Measurements from ENCODE around the gene AURKA.

AURKA gene

DNA sequence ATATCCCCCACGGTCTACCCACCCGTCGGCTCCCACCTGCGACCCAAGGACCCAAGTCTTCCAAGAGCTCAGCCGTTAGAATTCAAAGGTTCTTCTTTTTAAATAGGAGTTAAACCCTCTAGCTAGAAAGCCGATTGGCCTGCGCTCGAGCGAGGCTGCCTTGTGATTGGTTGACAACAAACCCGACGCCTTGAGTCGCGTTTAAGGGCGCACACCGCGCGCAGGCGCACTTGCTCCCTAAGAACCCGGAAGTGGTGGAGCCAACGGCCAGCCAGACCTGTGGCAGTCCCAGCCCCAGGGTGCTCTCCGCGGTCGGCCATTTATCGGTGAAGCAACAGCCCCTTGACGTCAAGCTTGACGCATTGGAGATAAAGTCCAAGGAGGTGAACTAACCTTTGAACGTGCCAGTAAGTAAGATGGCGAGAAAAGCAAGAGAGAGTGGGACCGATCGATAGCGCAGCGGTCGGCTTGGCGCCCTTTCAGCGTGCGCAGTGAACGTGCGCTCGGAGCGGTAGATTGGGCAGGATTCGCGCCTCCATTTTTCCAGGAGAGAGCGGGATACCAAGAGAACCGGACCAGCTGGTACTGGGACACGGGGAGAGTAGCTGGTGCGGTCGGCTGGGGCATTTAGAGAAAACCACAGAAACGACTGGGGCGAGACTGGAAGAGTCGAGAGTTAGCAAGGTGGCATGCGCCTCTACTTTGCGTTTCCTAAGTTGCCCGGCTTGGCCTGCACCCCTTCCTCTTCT, at the start of gene AURKA, which contains the start of gene CSTF1:
AURKA (minus strand) TSS at position 84 of the 749 bp plus-strand sequence. CDS start 4,018 bp downstream, outside the sequence.
CSTF1 (plus strand) TSS at position 514 of the 749 bp plus-strand sequence. CDS start 2,908 bp downstream, outside the sequence.
- peak; percentile 56 for TF ChIP-seq GATA2 (IDR thresholded peaks at IDR 0.05; ENCODE audit: low read depth, low read length)
- TF ChIP-seq GATA3 (IDR thresholded peaks at IDR 0.05; ENCODE audit: low read depth, low read length): no peak

DNA sequence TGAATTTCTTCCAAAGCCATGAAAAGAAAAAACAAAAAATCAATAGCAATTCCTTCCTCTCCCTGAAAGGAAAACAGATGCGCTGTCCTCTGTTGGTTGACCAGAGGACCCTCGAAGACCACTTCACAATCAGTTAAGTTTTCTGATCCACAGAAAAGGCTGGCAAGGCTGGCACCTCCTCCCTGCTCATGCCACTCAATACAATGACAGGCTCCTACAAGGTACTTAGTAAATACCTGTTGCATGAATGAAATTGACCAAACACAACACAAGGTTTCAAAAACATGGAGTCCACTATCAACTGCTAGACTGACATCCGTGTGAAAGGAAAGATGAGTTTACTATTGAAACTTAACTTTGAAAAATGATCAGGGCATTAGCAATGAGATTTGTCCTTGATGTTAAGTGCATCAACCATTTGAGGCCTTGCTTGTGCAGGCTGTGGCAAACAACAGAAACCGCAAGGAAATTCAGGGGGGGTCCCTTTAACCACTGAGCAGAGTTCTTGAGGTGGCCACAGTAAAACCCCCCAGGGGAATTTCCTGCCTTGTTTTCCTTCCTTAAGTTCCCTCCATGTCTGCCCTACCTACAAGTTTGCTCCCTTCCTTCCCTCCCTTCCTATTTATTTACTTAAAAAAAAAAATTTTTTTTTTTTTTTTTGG, 48.5 kb upstream of the AURKA start:
- no peak for TF ChIP-seq GATA3 (IDR thresholded peaks at IDR 0.05; ENCODE audit: low read depth, low read length)
- no peak for TF ChIP-seq GATA2 (IDR thresholded peaks at IDR 0.05; ENCODE audit: low read depth, low read length)

DNA sequence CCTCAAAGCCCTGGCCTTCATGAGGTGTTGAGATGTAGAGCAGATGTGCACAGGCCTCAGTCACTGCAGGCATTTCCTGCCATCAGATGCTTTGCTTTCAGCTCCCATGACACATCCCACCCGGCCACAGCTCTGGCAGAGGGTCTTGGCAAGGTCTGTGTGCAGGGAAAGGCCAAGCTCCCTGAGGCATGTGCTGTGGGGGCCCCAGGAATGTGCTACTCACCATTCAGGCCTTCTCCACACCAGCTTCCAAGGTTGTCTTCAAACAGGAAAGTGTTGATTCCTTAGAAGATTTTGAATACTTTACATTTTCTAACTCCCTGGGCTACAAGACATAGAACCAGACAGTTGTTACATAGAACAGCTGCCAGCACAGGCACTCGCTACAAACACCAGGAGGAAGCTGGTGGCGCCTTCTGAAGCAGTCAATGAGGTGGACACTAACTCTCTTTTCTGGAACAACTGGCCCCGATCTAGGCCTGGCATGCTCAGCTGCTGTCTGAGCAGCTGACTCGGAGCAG, 47.8 kb upstream of the AURKA start:
- TF ChIP-seq GATA3 (IDR thresholded peaks at IDR 0.05; ENCODE audit: low read depth, low read length) (no peak), GATA2 (IDR thresholded peaks at IDR 0.05; ENCODE audit: low read depth, low read length) (no peak)

DNA sequence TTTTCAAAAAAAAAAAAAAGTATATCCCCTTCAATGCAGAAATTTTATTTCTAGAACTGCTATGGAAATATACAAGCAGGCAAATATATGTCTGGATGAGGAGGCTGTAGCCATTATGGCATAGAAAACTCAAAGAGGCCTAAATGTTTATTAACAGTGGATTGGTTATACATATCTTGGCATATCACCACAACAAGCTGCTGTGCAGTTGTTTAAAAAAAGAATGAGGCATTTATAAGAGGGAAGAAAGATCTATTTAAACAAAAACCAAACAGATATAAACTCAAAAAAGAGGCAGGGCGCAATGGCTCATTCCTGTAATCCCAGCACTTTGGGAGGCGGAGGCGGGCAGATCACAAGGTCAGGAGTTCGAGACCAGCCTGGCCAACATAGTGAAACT, 46.3 kb upstream of the AURKA start:
- TF ChIP-seq GATA2 (IDR thresholded peaks at IDR 0.05; ENCODE audit: low read depth, low read length) (no peak), GATA3 (IDR thresholded peaks at IDR 0.05; ENCODE audit: low read depth, low read length) (no peak)

DNA sequence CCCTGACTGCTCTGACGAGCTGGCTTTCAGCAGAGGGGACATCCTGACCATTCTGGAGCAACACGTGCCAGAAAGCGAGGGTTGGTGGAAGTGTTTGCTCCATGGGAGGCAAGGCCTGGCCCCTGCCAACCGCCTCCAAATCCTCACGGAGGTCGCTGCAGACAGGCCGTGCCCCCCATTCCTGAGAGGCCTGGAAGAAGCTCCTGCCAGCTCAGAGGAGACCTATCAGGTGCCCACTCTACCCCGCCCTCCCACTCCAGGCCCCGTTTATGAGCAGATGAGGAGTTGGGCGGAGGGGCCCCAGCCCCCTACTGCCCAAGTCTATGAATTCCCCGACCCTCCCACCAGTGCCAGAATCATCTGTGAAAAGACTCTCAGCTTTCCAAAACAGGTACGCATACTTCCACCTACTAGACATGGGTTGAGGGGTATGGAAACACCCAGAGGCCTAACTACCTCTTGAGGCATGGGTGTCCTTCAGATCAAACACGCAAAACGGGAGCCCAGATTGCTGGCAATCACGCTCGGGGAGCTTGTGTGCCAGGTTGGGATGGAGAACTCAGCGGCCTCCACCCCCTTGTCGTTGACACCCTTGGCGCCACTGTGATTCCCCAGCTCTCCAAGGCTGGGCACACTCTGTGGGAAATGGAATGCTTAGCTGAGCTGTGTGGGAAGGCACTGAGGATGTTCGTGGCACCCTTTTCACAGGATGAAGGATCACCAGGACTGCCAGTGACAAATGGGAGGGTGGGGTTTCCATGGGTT, 45.4 kb upstream of the AURKA start:
- TF ChIP-seq GATA3 (IDR thresholded peaks at IDR 0.05; ENCODE audit: low read depth, low read length): no peak

DNA sequence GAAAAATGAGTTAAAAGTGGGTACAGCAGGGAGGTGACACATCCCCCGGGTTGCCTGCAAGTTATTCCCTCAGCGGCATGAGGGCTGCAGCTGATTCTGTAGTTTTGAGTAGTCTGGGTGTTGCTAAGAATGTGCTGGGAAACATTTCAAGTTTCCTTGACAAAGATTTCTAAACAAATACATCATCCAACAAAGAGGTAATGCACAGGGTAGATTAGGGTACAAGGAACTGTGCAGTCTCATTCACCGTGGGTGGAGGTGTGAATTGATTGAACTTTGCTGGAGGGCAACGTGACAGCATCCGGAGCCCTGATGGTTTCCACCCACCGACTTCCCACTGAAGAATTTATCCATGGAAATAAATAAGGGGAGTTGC, 41.9 kb upstream of the AURKA start:
- TF ChIP-seq GATA2 (IDR thresholded peaks at IDR 0.05; ENCODE audit: low read depth, low read length) (no peak), GATA3 (IDR thresholded peaks at IDR 0.05; ENCODE audit: low read depth, low read length) (no peak)

DNA sequence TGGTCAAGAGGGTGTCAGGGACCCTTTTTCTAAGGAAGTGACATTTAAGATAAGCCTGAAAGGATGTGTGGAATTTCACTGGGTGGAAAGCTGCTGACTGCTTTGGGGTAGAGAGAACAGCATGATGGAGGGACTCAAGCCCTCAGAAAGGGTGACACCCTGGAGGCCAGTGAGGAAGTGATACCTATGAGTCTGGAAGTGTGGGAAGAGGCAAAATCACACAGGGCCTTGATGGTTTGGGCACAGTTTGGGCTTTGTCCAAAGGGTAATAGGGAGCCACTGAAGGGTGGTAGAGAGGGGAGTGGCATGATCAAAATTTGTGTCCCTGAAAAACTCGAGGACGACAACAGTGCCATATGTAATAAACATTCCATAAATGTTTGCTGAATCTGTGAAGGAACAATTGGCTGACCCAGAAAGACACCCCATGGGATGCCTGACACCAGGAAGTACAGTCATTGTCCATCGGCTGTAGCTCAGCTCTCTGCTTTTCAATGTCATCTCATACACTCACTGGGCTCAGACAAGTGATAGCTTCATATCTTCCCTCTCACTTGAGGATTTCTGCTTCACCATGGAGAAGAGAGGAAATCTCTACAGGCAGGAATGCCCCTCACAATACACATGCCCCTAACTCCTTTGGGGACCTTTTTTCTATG, 41.3 kb upstream of the AURKA start:
- no peak for TF ChIP-seq GATA2 (IDR thresholded peaks at IDR 0.05; ENCODE audit: low read depth, low read length)
- no peak for TF ChIP-seq GATA3 (IDR thresholded peaks at IDR 0.05; ENCODE audit: low read depth, low read length)

DNA sequence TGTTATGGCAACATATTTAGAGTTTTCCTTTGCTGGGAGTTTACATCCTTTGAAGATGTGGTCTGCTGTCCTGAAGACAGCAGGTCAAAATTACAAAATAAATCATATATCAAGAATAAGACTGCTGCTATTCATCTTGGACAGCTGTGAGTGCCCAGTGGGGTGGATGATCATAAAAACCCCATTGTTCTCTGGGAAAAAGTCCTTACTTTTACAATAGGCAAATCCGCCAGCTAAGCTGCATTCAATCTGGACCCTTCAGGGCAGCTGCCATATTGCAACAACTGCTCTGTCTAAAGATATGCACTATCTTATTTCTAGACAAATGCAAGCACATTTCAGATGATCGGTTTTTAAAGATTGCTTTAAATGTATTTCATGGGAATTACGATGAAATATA, 39.5 kb upstream of the AURKA start:
- no peak for TF ChIP-seq GATA2 (IDR thresholded peaks at IDR 0.05; ENCODE audit: low read depth, low read length)
- no peak for TF ChIP-seq GATA3 (IDR thresholded peaks at IDR 0.05; ENCODE audit: low read depth, low read length)

DNA sequence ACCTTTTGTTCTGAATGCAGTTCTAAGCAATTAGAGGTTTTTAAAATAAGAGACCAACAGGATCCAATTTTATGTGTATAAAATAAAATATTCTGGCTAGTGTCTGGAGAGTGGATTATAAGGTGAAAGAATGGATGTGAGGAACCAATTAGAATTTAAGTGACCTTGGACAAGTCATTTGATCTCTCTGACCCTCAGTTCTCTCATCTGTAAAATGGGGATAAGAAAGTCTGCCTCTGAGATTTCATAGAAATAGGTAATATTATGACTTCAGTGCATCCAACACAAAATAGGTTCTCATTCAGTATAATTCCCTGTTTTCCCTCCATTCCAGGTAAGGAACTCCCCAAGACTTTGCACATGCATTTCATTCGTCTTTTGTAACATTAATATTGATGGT, 38.9 kb upstream of the AURKA start:
- TF ChIP-seq GATA2 (IDR thresholded peaks at IDR 0.05; ENCODE audit: low read depth, low read length): no peak
- no peak for TF ChIP-seq GATA3 (IDR thresholded peaks at IDR 0.05; ENCODE audit: low read depth, low read length)

DNA sequence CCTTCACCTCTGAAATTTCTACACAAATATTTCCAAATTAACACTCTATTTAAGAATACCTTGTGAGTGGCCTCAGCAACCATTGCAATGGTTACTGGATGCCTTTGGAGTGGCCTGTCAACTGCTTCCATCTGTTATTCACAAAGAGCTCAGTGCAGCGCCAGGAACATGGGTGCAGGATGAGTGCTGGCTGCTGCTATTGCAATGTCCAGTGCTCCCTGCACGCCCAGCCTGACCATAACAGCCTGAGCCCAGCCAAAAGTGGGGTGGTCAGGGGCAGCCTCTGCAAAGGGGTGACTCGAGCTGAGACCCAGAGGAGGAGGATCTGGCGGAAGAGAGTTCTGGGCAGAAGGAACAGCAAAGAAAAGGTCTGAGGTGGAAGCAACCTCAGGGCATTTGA, 38.4 kb upstream of the AURKA start:
- TF ChIP-seq GATA2 (IDR thresholded peaks at IDR 0.05; ENCODE audit: low read depth, low read length): no peak
- TF ChIP-seq GATA3 (IDR thresholded peaks at IDR 0.05; ENCODE audit: low read depth, low read length): no peak

DNA sequence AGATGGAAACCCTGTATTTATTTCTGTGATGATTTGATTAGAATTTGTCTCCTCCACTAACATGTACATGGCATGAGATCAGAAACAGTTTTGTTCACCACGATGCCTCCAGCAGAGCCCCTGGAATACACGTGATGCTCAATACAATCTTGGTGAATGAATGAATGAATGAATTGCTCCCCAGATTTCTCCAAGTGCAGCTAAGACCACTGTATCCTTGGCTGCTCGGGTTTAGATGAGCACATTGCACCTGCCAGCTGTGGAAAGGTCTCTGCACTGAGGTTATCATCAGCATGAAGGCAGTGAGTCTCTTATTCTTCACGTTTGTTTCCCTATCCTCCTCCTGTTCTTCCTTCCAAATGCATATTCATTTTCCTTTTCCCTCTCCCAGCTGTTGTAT, 37.9 kb upstream of the AURKA start:
- TF ChIP-seq GATA3 (IDR thresholded peaks at IDR 0.05; ENCODE audit: low read depth, low read length) (no peak), GATA2 (IDR thresholded peaks at IDR 0.05; ENCODE audit: low read depth, low read length) (no peak)

DNA sequence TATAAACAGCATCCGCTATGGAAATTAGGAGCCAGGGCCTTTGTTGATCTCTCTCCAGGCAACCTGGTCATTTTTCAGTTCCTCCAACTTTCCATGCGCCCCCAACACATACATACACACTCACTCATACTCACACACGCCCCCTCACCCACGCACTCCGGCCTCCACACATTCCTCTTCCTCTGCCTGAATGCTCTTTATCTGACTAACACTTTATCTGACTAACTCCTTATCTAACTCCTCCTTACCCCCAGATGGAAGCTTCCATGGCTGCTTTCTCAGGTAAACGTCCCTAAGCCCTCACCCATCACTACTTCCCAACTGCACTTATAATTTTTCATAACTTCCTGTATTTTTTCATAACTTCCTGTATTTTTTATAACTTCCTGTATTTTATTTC, 37.5 kb upstream of the AURKA start:
- no peak for TF ChIP-seq GATA2 (IDR thresholded peaks at IDR 0.05; ENCODE audit: low read depth, low read length)
- TF ChIP-seq GATA3 (IDR thresholded peaks at IDR 0.05; ENCODE audit: low read depth, low read length): no peak

DNA sequence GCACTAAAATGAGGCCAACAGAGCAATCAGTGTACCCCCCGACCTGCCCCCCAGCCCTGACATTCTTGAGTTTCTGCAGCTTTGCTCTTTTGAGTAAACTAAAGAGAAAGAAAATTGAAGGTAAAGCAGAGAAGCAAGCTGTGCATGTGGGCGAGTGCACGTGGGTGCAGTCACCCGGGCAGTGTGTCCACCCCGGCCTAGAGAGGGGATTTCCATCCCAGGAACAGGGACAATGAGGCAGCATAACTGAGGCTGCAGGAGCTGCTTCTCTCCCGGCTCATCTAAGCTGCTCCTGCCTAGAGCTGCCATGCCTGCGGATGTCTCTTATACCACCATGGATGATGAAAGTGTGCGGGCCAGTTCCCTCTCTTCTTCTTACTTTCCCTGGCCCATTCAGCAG, 36.9 kb upstream of the AURKA start:
- no peak for TF ChIP-seq GATA3 (IDR thresholded peaks at IDR 0.05; ENCODE audit: low read depth, low read length)
- TF ChIP-seq GATA2 (IDR thresholded peaks at IDR 0.05; ENCODE audit: low read depth, low read length): no peak

DNA sequence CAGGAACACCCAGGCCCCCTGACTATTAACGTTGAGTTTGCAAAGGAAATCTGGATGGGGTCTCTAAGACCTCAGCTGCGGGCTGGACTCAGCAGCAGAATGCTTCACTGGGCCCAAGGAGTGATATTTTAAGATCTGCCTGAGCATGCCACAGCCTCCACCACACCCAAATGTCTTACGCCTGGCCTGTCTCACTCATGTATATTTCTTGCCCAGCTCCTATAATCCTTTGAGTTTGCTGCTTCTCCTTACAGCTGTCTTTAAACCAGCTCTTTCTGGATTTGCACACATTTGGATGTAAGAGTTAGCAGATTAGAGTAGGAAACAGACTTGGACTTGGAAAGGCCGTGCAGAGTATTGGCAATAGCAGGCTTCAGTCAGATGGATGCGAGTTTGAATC, 36.4 kb upstream of the AURKA start:
- no peak for TF ChIP-seq GATA2 (IDR thresholded peaks at IDR 0.05; ENCODE audit: low read depth, low read length)
- no peak for TF ChIP-seq GATA3 (IDR thresholded peaks at IDR 0.05; ENCODE audit: low read depth, low read length)
